Esophagus squamous epithelium (tissue), 5 donors: Measurements from ENCODE around the gene HSH2D. TPM values are rescaled to one million over a fixed set of nuclear protein-coding genes. Genes with fewer than 3 reads are reported as not detected.

Experiments
- DNase-seq: peaks from one replicate; lab custom pipeline; 2025; lab: John Stamatoyannopoulos, UW
- H3K27ac ChIP-seq, 4 donors: fragments of 200-600 bp; sonication (generic); one replicate each; pipeline ENCODE4 v1.5.1; 2016 to 2019; ENCODE audit warnings: mild to moderate bottlenecking in 1 of 4
- H3K27me3 ChIP-seq, 4 donors: fragments of 200-600 bp; sonication (generic); 1 replicate in 3 of 4; 2 replicates in 1 of 4; pipeline versions ENCODE4 v1.5.1 to v1.6.0; 2017 to 2021; ENCODE audit warnings: antibody characterized with exemption in 1 of 4
- H3K36me3 ChIP-seq, 3 donors: fragments of 200-600 bp; sonication (generic); one replicate each; pipeline ENCODE4 v1.5.1; 2016 to 2019
- H3K4me1 ChIP-seq, 3 donors: fragments of 200-600 bp; sonication (generic); one replicate each; pipeline ENCODE4 v1.5.1; 2017 to 2019
- H3K4me3 ChIP-seq, 4 donors: fragments of 200-600 bp; sonication (generic); 1 replicate in 3 of 4; 2 replicates in 1 of 4; pipeline ENCODE4 v1.5.1; 2016 to 2019; ENCODE audit warnings: mild to moderate bottlenecking in 2 of 4, moderate library complexity in 1 of 4
- H3K9me3 ChIP-seq, 3 donors: fragments of 200-600 bp; sonication (generic); one replicate each; pipeline ENCODE4 v1.5.1; 2016 to 2019
- POLR2A ChIP-seq, 4 donors: fragments of 450-650 bp; IDR thresholded peaks; one replicate each; pipeline ENCODE4 v1.6.1; 2017; ENCODE audit warnings: antibody characterized with exemption in 4 of 4, mild to moderate bottlenecking in 4 of 4, moderate library complexity in 3 of 4
- WGBS, 2 donors: methylation state at CpG; one replicate each; pipeline ENCODE4 v1.1.5; 2018; 5-methylcytosine and 5-hydroxymethylcytosine counted together
- intact Hi-C: fragments of 100-400 bp; cut with DNase I; formaldehyde crosslinking; loops from one replicate; pipeline ENCODE4 v1.15.0; 2022
- total RNA-seq, 4 donors: library from RNA; depleted of rRNA; stranded (reverse); fragments of >200 nt; gene quantifications; one replicate each; pipeline ENCODE4 v1.1.0, GENCODE V29; 2016
- TF ChIP-seq, protein P1 (sequence below), 6 experiments: fragments of 450-650 bp in 4 of 6; fragments of 200-600 bp in 2 of 6; sonication (generic) in 2 of 6; IDR thresholded peaks; one replicate each; pipeline ENCODE4 v1.5.1; 2016 to 2019; ENCODE audit warnings: antibody characterized with exemption in 6 of 6, mild to moderate bottlenecking in 4 of 6, moderate library complexity in 4 of 6
- donor health status: DM: yes; HTN: yes; CAD: no.

HSH2D gene
- total RNA-seq, 4 donors from 2014 or later = 0.31 to 1.1 (median 0.41) TPM; not detected in 1

DNA sequence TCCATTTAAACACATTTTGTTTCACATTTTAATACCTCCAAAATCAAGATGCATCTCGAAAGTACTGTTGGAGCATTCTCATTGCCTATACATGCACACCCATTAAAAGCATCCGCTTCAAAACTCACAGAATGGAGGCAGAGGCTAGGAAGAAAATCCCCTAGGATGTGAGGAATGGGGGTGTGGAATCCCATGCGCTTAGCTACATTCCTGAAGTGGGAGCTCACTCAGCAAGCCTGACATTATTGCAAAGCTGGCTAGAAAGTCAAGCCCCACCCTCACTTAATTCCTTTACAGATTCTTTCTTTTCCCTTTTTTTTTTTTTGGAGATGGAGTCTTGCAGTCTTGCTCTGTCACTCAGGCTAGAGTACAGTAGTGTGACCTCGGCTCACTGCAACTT is 37.1 kb downstream of the HSH2D start:
- Histone ChIP-seq H3K36me3 (no peaks in the 10 kb centered on the region), H3K9me3 (peaks cover 0 to 3% (median 0%) of the 10 kb centered on the region in 3 donors), H3K4me1 (peaks cover 0 to 19% (median 3%) of the 10 kb centered on the region in 3 donors), H3K4me3 (no peak overlapping the region), H3K27me3 (no peaks in the 10 kb centered on the region), H3K27ac (no peak overlapping the region)
- intact Hi-C loops = loop anchor here (10.0 kb wide), 1 partner anchor 556 kb away; no protein-coding TSS in a partner anchor
- DNase-seq = no peak
- TF ChIP-seq, protein P1, sequence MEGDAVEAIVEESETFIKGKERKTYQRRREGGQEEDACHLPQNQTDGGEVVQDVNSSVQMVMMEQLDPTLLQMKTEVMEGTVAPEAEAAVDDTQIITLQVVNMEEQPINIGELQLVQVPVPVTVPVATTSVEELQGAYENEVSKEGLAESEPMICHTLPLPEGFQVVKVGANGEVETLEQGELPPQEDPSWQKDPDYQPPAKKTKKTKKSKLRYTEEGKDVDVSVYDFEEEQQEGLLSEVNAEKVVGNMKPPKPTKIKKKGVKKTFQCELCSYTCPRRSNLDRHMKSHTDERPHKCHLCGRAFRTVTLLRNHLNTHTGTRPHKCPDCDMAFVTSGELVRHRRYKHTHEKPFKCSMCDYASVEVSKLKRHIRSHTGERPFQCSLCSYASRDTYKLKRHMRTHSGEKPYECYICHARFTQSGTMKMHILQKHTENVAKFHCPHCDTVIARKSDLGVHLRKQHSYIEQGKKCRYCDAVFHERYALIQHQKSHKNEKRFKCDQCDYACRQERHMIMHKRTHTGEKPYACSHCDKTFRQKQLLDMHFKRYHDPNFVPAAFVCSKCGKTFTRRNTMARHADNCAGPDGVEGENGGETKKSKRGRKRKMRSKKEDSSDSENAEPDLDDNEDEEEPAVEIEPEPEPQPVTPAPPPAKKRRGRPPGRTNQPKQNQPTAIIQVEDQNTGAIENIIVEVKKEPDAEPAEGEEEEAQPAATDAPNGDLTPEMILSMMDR (IDR thresholded peaks at IDR 0.05) = no peak
- TF ChIP-seq POLR2A (IDR thresholded peaks at IDR 0.05) = no peak
- WGBS, 2 donors = 28 to 39% methylated on average over 4 of the region's 4 CpGs

DNA sequence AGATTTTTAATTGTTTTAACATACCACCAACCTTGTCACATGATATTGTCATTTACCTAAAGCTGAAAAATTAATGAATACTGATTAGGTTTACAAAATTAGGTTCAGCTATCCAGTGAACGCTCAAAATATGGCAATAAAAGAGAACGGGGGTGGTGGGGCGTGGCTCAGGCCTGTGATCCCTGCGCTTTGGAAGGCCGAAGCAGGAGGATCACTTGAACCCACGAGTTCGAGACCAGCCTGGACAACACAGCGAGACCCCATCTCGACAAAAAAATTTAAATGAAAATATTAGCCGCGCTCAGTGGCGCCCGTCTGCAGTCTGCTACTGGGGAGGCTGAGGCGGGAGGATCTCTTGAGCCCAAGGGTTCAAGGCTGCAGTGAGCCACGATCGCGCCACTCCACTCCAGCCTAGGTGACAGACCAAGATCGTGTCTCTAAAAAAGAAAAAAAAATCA is 41.2 kb downstream of the HSH2D start:
- H3K9me3 ChIP-seq = no peaks in the 10 kb centered on the region
- peak overlapping the region; percentile 52 to 95 (median 84) for H3K4me3 ChIP-seq
- peak overlapping the region; percentile 22 to 93 (median 85) for H3K27ac ChIP-seq

DNA sequence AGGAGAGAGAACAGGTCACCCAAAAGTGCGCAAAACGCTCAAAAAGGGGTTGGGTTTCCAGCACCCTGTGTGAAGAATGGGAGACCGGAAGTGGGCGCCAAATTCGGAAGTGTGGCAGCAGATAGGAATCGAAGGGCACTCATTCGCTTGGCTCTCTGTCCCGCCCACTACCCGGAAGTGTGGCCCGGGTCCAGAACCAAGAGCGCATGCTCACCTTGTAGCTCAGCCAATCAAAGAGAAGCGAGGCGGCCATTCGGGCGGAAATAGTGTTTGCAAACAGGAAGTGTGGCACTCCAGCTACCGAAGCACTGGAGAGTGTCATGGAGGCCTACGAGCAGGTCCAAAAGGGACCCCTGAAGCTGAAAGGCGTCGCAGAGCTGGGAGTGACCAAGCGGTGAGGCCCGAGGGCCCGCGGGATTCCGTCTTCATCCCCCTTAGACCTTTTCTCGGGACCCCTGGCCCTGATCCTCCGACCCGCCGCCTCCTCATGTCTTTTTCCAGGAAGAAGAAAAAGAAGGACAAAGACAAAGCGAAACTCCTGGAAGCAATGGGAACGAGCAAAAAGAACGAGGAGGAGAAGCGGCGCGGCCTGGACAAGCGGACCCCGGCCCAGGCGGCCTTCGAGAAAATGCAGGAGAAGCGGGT is 41.8 kb downstream of the HSH2D start, which contains the start of gene FAM32A:
TSS of gene FAM32A (plus strand) at position 288 of the 645 bp plus-strand sequence. CDS start at position 321, 33 bp downstream.
- intact Hi-C loops = loop anchor here (5.0 to 10.0 kb wide), 2 partner anchors 148 to 560 kb away; no protein-coding TSS in a partner anchor
- no peaks in the 10 kb centered on the region for H3K27me3 ChIP-seq
- WGBS, 2 donors = 0% methylated on average over 34 to 35 of the region's 39 CpGs

More for the DNA sequence above, 41.2 kb downstream of the HSH2D start:
- intact Hi-C loops = loop anchor here (5.0 to 10.0 kb wide), 2 partner anchors 147 to 560 kb away; no protein-coding TSS in a partner anchor
- H3K27me3 ChIP-seq = no peaks in the 10 kb centered on the region
- TF ChIP-seq, protein P1 (IDR thresholded peaks at IDR 0.05) = no peak
- no peak for TF ChIP-seq POLR2A (IDR thresholded peaks at IDR 0.05)
- H3K36me3 ChIP-seq = peaks cover 0 to 33% (median 11%) of the 10 kb centered on the region in 3 donors
- H3K4me1 ChIP-seq = peaks cover 12 to 49% (median 13%) of the 10 kb centered on the region in 3 donors
- 38 to 58% methylated on average over 13 to 18 of the region's 18 CpGs for WGBS, 2 donors
- DNase-seq = no peak

DNA sequence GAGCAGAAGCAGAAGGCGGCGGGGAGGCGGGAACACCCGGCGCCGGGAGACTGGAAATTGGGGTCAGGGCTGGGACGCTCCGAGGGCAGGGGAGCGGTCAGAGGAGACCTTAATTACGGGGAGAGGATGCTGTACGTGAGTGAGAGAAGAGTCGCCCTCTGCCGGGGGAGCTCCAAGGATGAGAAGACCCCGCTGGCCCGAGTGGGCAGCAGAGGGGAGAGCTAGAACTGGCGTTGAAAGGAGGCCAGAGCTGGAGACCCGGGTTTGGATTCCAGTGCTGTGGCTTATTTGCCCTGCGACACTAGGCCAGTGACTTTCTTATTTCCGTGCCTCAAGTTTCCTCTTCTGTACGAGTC is 42.3 kb downstream of the HSH2D start:
- peak overlapping the region; percentile 84 to 93 (median 85) for H3K27ac ChIP-seq
- H3K9me3 ChIP-seq = no peaks in the 10 kb centered on the region
- H3K36me3 ChIP-seq = peaks cover 9 to 43% (median 22%) of the 10 kb centered on the region in 3 donors
- intact Hi-C loops = loop anchor here (5.0 to 10.0 kb wide), 2 partner anchors 148 to 561 kb away; no protein-coding TSS in a partner anchor
- no peak for DNase-seq
- H3K27me3 ChIP-seq = no peaks in the 10 kb centered on the region
- peak overlapping the region; percentile 52 to 95 (median 84) for H3K4me3 ChIP-seq
- TF ChIP-seq POLR2A (IDR thresholded peaks at IDR 0.05) = no peak
- TF ChIP-seq, protein P1 (IDR thresholded peaks at IDR 0.05) = peak in 2 of 6 experiments; percentile 20 to 28
- WGBS, 2 donors = 0% methylated on average over 16 to 20 of the region's 20 CpGs
- peaks cover 12 to 47% (median 13%) of the 10 kb centered on the region in 3 donors for H3K4me1 ChIP-seq

More for the DNA sequence above, 41.8 kb downstream of the HSH2D start, which contains the start of gene FAM32A:
- H3K4me3 ChIP-seq = peak within 1 kb of the TSS; percentile 52 to 95 (median 84)
- H3K27ac ChIP-seq = peak within 1 kb of the TSS; percentile 84 to 93 (median 85)
- peak; percentile 97 for DNase-seq
- H3K4me1 ChIP-seq = peaks cover 12 to 49% (median 13%) of the 10 kb centered on the region in 3 donors
- H3K36me3 ChIP-seq = peaks cover 4 to 38% (median 17%) of the 10 kb centered on the region in 3 donors
- H3K9me3 ChIP-seq = no peaks in the 10 kb centered on the region
- TF ChIP-seq POLR2A (IDR thresholded peaks at IDR 0.05) = peak in 3 of 4 donors; percentile 72 to 81 (median 73)
- TF ChIP-seq, protein P1 (IDR thresholded peaks at IDR 0.05) = peak in 5 of 6 experiments; percentile 39 to 81 (median 43)
